HepG2 (cell line): Measurements from ENCODE around the gene GALNT9. TPM values are rescaled to one million over a fixed set of nuclear protein-coding genes. Genes with fewer than 3 reads are reported as not detected.

Source experiments
- ATAC-seq: fragments of 200-7000 bp; cut with Tn5 transposase; 3 replicates; pipeline ENCODE4 v1.9.1; 2020; ENCODE audit warnings: mild to moderate bottlenecking, moderate library complexity
- BruUV-seq: library from RNA; stranded (reverse); fragments of 400-500 nt; replicated peaks from 2 replicates; lab custom pipeline; 2021; lab: Mats Ljungman, UMichigan
- CTCF ChIA-PET: fragments of 300-600 bp; formaldehyde crosslinking; extraction: SDS; loops from one replicate; lab custom pipeline; 2021; ENCODE audit warnings: low total read pairs, inconsistent platforms, low intra/inter-chr PET ratio; lab: Yijun Ruan, JAX
- POLR2A ChIA-PET: fragments of 350-600 bp; sonication (Branson Sonifier 250); formaldehyde crosslinking; loops from one replicate; lab custom pipeline; 2020; ENCODE audit warnings: antibody characterized with exemption, inconsistent platforms; lab: Yijun Ruan, JAX
- DNase-seq: peaks from one replicate; pipeline ENCODE4 v3.0.0-alpha.2; 2015; ENCODE audit warnings: low spot score
- FAIRE-seq: peaks from 3 replicates; lab custom pipeline; 2011; peaks lifted over from hg19 to GRCh38; lab: Jason Lieb, UNC
- H2AFZ ChIP-seq: one replicate; pipeline ENCODE4 v1.6.1; 2011; ENCODE audit warnings: low read length, inconsistent platforms
- H3K27ac ChIP-seq: fragments of 300-600 bp; 3 replicates; pipeline ENCODE4 v1.8.0; 2011; ENCODE audit warnings: mixed run types, mild to moderate bottlenecking, mixed read lengths, low read length, inconsistent platforms; ENCODE audit not compliant: insufficient read depth; ENCODE audit errors: extremely low read length
- H3K27me3 ChIP-seq, 2 experiments: fragments of 200-600 bp in 1 of 2; 2 replicates in 1 of 2; 3 replicates in 1 of 2; pipeline versions ENCODE4 v1.6.0 to v1.8.0; 2011; ENCODE audit warnings: low read length in 2 of 2, mild to moderate bottlenecking in 2 of 2, moderate library complexity in 2 of 2, inconsistent platforms in 1 of 2; ENCODE audit not compliant: insufficient read depth in 2 of 2, control insufficient read depth in 1 of 2
- H3K36me3 ChIP-seq, 2 experiments: fragments of 200-600 bp in 1 of 2; replicated peaks in 1 of 2; 2 replicates in 1 of 2; 3 replicates in 1 of 2; pipeline versions ENCODE4 v1.5.1 to v1.8.0; 2011; ENCODE audit warnings: low read length in 2 of 2, inconsistent platforms in 1 of 2; ENCODE audit not compliant: insufficient read depth in 2 of 2, control insufficient read depth in 1 of 2
- H3K4me1 ChIP-seq: 2 replicates; pipeline ENCODE4 v1.5.1; 2012; ENCODE audit warnings: low read length, inconsistent platforms; ENCODE audit not compliant: insufficient read depth
- H3K4me2 ChIP-seq: 2 replicates; pipeline ENCODE4 v1.6.0; 2011; ENCODE audit warnings: low read depth, low read length, inconsistent platforms
- H3K4me3 ChIP-seq, 3 experiments: fragments of 200-600 bp in 1 of 3; sonication (generic), shearing (Covaris generic) in 1 of 3; replicated peaks in 1 of 3; 2 replicates each; pipeline ENCODE4 v1.5.1; 2011 to 2016; ENCODE audit warnings: low read length in 3 of 3, inconsistent platforms in 2 of 3, low read depth in 2 of 3, mild to moderate bottlenecking in 2 of 3, control low read depth in 1 of 3, mixed read lengths in 1 of 3; ENCODE audit not compliant: insufficient read depth in 1 of 3
- H3K79me2 ChIP-seq: one replicate; pipeline ENCODE4 v1.6.1; 2011; ENCODE audit warnings: low read length, inconsistent platforms; ENCODE audit not compliant: insufficient read depth
- H3K9ac ChIP-seq: 2 replicates; pipeline ENCODE4 v1.6.0; 2011; ENCODE audit warnings: mild to moderate bottlenecking, low read depth, low read length, inconsistent platforms; ENCODE audit not compliant: insufficient read depth
- H3K9me3 ChIP-seq: 2 replicates; pipeline ENCODE4 v1.5.1; 2012; ENCODE audit warnings: mild to moderate bottlenecking, low read length
- H4K20me1 ChIP-seq: 2 replicates; pipeline ENCODE4 v1.6.0; 2011; ENCODE audit warnings: inconsistent platforms, mild to moderate bottlenecking, low read length, moderate library complexity; ENCODE audit not compliant: insufficient read depth
- ESRRA ChIP-seq: sonication (generic); formaldehyde crosslinking; IDR thresholded peaks from 2 replicates; pipeline ENCODE4 v1.5.1; 2020; ENCODE audit warnings: mild to moderate bottlenecking, low read depth, missing genetic modification reagents
- FOXA1 ChIP-seq, 2 experiments: fragments of 450-650 bp in 1 of 2; sonication (generic) in 1 of 2; formaldehyde crosslinking in 1 of 2; IDR thresholded peaks; 2 replicates each; pipeline versions ENCODE4 v1.4.0 to v1.6.1; 2016 to 2020; ENCODE audit warnings: missing genetic modification reagents in 1 of 2
- HNRNPK ChIP-seq: fragments of 200-400 bp; formaldehyde crosslinking; IDR thresholded peaks from 2 replicates; pipeline ENCODE4 v1.6.1; 2018; ENCODE audit warnings: low read length, low read depth, moderate library complexity, mild to moderate bottlenecking; ENCODE audit not compliant: poor library complexity, severe bottlenecking
- NCOA2 ChIP-seq: sonication (generic); formaldehyde crosslinking; IDR thresholded peaks from 2 replicates; pipeline ENCODE4 v1.8.0; 2022; ENCODE audit warnings: inconsistent platforms
- PPARG ChIP-seq: conservative IDR thresholded peaks from 2 replicates; pipeline ENCODE4 v1.6.1; 2016; ENCODE audit warnings: missing biosample characterization, missing genetic modification reagents
- TCF7 ChIP-seq: sonication (generic); IDR thresholded peaks from 2 replicates; pipeline ENCODE4 v1.6.1; 2016; ENCODE audit warnings: antibody characterized with exemption, low read depth
- YEATS4 ChIP-seq: sonication (generic); formaldehyde crosslinking; IDR thresholded peaks from 2 replicates; pipeline ENCODE4 v1.4.0; 2020; ENCODE audit warnings: missing genetic modification reagents, borderline replicate concordance
- ZFY ChIP-seq: sonication (generic); formaldehyde crosslinking; IDR thresholded peaks from 2 replicates; pipeline ENCODE4 v1.4.0; 2020; ENCODE audit warnings: missing genetic modification reagents
- WGBS: methylation state at CpG from one replicate; pipeline ENCODE4 v1.1.6; 2017; ENCODE audit warnings: low lambda C conversion rate; 5-methylcytosine and 5-hydroxymethylcytosine counted together
- in situ Hi-C: cut with HindIII; loops from 2 replicates; pipeline ENCODE4 v1.10.0; 2017; ENCODE audit warnings: low pct_unique_long_range_greater_than_20kb; ENCODE audit not compliant: extremely low pct_ligation_motif_present
- intact Hi-C: fragments of 100-400 bp; cut with micrococcal nuclease; formaldehyde crosslinking; loops from one replicate; pipeline ENCODE4 v1.10.0; 2022; ENCODE audit not compliant: unreplicated experiment
- polyA plus RNA-seq, 8 experiments: library from polyadenylated mRNA; depleted of rRNA in 3 of 8; stranded (reverse) in 7 of 8; unstranded in 1 of 8; fragments of >200 nt; fragmentation: Illumina TruSeq in 4 of 8; extraction: Trizol in 4 of 8; gene quantifications; 2 replicates each; pipeline versions ENCODE4 v1.2.1 to v1.2.3, GENCODE V29; 2011 to 2016; ENCODE audit warnings: low read depth in 4 of 8, missing spikeins in 1 of 8, mixed read lengths in 1 of 8; ENCODE audit not compliant: insufficient read depth in 1 of 8
- total RNA-seq, 5 experiments: library from RNA; depleted of rRNA; stranded (reverse); fragments of >200 nt; fragmentation: Illumina TruSeq; extraction: Trizol; gene quantifications; 2 replicates each; pipeline ENCODE4 v1.2.3, GENCODE V29; 2016; ENCODE audit warnings: low read depth in 1 of 5
- TF ChIP-seq, protein P1 (sequence below): sonication (generic); formaldehyde crosslinking; IDR thresholded peaks from 2 replicates; pipeline ENCODE4 v1.9.0; 2021; ENCODE audit warnings: missing genetic modification reagents, mild to moderate bottlenecking, borderline replicate concordance

GALNT9 gene
- total and polyA plus RNA-seq, 2 of the 13 experiments (the other 11 are each of a cell fraction or from before 2014, with no cell fraction given), result 0.04 TPM; not detected in 1

- Histone ChIP-seq H3K9me3 (no peaks in the 10 kb centered on the region), H3K79me2 (no peaks in the 10 kb centered on the region), H3K27me3 (peaks cover 7 to 44% of the 10 kb centered on the region in 2 experiments; a peak in 4 of 5 replicates), H3K36me3 (no peaks in the 10 kb centered on the region), H3K4me1 (no peaks in the 10 kb centered on the region), H3K27ac (no peak overlapping the region), H3K9ac (no peak overlapping the region), H4K20me1 (peaks cover 4% of the 10 kb centered on the region; the same call in 1 of the 2 replicates), H3K4me3 (no peak overlapping the region), H2AFZ (no peak overlapping the region), H3K4me2 (no peak overlapping the region)
- intact Hi-C loops, result no loop called here
- in situ Hi-C loops, result no loop called here
- BruUV-seq, result no TSS peak
- ATAC-seq, result no peak
- ChIA-PET CTCF (no interaction called here), POLR2A (no interaction called here)
- TF ChIP-seq FOXA1 (IDR thresholded peaks at IDR 0.05), result peak; percentile 15; the same call in 1 of the 2 replicates
- TF ChIP-seq FOXA1 (CRISPR knock-in tag; IDR thresholded peaks at IDR 0.05), result no peak
- no peak for TF ChIP-seq ZFY (CRISPR knock-in tag)
- TF ChIP-seq TCF7, result no peak
- TF ChIP-seq PPARG (CRISPR knock-in tag), result no peak
- TF ChIP-seq ESRRA, result no peak
- TF ChIP-seq HNRNPK, result no peak
- DNase-seq, result no peak
- 4% methylated on average over 1 of the region's 1 CpG for WGBS
- FAIRE-seq, result no peak
Measured at GRCh38 chr12:132226604-132227003, 102.8 kb downstream of the GALNT9 start.

GRCh38 chr12:132225214-132225613 lies 104.2 kb downstream of the GALNT9 start:
- Histone ChIP-seq H3K4me1 (no peaks in the 10 kb centered on the region), H3K9ac (no peak overlapping the region), H3K9me3 (no peaks in the 10 kb centered on the region), H3K4me2 (no peak overlapping the region), H3K4me3 (no peak overlapping the region), H3K36me3 (no peaks in the 10 kb centered on the region), H3K79me2 (no peaks in the 10 kb centered on the region), H3K27ac (no peak overlapping the region), H3K27me3 (peaks cover 7 to 39% of the 10 kb centered on the region in 2 experiments; a peak in 4 of 5 replicates), H4K20me1 (peaks cover 4% of the 10 kb centered on the region; the same call in 1 of the 2 replicates), H2AFZ (no peak overlapping the region)
- CTCF ChIA-PET, result no interaction called here
- WGBS, result 43% methylated on average over 1 of the region's 1 CpG
- no TSS peak for BruUV-seq
- TF ChIP-seq, protein P1, sequence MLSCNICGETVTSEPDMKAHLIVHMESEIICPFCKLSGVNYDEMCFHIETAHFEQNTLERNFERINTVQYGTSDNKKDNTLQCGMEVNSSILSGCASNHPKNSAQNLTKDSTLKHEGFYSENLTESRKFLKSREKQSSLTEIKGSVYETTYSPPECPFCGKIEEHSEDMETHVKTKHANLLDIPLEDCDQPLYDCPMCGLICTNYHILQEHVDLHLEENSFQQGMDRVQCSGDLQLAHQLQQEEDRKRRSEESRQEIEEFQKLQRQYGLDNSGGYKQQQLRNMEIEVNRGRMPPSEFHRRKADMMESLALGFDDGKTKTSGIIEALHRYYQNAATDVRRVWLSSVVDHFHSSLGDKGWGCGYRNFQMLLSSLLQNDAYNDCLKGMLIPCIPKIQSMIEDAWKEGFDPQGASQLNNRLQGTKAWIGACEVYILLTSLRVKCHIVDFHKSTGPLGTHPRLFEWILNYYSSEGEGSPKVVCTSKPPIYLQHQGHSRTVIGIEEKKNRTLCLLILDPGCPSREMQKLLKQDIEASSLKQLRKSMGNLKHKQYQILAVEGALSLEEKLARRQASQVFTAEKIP (CRISPR knock-in tag), result no peak
- TF ChIP-seq YEATS4 (CRISPR knock-in tag) (no peak), NCOA2 (CRISPR knock-in tag) (no peak)
- POLR2A ChIA-PET, result no interaction called here
- FAIRE-seq (no peak), ATAC-seq (no peak), DNase-seq (no peak)
- intact Hi-C loops, result no loop called here
- in situ Hi-C loops, result no loop called here
